ENCODE measurements around the gene DNER.

DNER gene

DNA sequence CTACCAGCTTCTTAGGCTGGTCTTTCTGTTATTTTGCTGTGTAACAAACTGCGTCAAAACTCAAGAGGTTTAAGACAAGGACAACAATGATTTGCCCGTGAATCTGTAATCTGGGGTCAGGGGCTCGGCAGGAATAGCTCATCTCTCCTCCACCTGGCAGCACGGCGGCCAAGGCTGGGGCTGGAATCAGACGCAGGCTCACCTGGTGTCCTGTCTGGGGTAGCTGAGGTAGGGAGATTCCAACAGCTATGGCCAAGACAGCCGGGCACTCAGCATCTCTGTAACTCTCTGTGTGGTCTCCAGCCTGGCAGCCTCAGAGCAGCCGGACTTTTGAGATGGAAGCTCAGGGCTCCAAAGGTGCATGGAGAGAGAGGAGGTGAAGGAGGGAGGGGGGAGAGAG lies 42.3 kb downstream of the DNER start:
- no peak for DNase-seq (ENCODE audit: low read depth in 2 of 2)

DNA sequence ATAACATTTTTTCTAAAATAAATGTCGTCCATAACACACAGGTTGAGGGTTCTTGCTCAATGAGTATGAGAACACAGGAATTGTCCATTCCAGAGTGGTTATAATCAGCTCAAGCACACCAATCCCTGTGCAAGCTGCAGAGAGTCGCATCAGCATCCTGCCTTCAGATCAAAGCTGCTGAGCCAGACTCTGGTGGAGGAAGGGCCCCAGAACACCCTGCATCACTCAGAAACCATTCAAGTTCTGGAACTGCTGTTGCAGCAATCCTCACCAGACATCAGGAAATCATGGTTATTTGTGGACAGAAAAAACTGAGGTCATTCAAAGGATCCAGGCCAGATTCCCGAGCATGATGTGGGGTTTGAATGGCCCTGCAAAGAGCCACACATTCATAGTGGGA lies 44.5 kb downstream of the DNER start:
- DNase-seq (ENCODE audit: low read depth in 2 of 2), result no peak

- no peak for DNase-seq (ENCODE audit: low read depth in 2 of 2)
Observed at GRCh38 chr2:229666811-229667210, 47.5 kb downstream of the DNER start.

GRCh38 chr2:229665158-229665557 lies 49.2 kb downstream of the DNER start:
- no peak for DNase-seq (ENCODE audit: low read depth in 2 of 2)

GRCh38 chr2:229661478-229661877 lies 52.9 kb downstream of the DNER start:
- DNase-seq (ENCODE audit: low read depth in 2 of 2), result no peak

DNA sequence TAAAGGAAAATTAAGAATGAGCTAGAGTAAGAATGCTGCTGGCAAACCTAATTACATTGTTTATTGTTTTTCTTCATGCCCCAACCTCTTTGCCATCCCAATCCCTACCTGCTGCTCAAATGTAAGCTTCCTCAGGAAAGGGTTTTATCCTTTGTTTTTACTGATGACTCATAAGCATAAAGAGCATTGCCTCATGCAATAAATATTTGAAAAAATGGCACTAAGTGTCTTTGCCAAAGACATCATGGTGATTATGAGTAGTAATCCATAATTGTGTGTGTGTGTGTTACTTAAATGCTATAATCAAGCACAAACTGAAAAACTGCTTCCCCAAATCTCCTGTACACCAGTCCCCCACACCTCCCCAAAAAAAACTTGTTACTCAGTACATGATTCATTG lies 53.4 kb downstream of the DNER start:
- no peak for DNase-seq (ENCODE audit: low read depth in 2 of 2)

GRCh38 chr2:229660391-229660790 lies 54.0 kb downstream of the DNER start:
- DNase-seq (ENCODE audit: low read depth in 2 of 2), result no peak

- no peak for DNase-seq (ENCODE audit: low read depth in 2 of 2)
Observed at GRCh38 chr2:229658004-229658403, 56.4 kb downstream of the DNER start.

- no peak for DNase-seq (ENCODE audit: low read depth in 2 of 2)
Observed at GRCh38 chr2:229654437-229654836, 59.9 kb downstream of the DNER start.

DNA sequence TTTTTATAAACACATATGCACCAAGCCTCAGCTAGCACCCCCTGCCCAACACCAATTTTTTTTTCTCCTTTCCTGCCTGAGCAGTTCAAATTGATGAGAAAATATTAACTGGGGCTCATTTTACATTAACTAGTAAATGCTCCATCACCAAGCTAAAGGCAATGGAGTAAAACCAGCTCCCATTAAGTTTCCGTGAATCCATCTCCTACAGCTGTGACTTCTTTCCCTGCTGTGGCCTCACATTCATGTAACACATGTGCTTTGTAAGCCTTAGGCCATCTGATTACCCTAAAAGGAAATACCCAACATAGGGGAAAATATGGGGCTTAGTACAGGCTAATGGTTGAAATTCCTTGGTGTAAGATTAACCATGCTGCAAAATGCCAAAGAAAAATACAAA lies 60.8 kb downstream of the DNER start:
- no peak for DNase-seq (ENCODE audit: low read depth in 2 of 2)

DNA sequence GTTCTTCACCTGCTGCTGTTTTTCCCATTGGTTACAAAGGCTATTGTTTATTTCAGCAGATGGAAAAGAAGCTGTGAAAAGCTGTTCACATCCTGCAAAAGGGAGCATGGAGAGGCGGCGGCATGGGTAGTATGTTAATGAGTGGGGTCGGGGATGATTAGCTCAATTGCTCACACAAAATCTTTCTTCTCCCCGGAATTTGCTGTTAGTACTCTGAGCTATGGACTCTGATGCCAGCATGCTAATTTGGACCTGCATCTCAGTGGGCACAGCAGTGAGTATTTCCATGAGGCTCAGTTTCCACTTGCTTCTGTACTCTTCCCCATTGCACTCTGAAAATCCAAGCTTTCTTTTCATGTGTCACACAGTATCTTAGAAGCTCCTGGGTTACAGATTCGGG lies 61.6 kb downstream of the DNER start:
- DNase-seq (ENCODE audit: low read depth in 2 of 2), result no peak

DNA sequence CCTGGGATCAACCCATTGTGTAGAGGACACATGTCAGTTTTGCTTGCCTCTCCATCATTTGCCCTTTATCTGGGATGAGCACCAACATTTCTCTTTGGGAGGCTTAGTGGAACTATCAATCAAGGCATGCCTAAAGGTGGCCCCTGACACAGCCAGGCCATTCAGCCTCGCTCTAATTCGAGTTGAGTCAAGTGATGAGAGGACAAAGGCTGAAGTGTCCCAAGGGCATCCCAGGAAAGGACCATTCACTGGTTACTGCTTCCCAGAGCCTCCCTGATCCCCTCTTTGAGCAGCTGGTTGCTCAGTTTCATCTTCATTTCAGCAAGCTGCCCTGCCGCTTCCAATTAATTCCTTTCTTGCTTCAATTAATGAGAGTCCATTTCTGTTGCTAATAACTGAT lies 63.5 kb downstream of the DNER start:
- DNase-seq (ENCODE audit: low read depth in 2 of 2), result no peak

GRCh38 chr2:229650059-229650458 lies 64.3 kb downstream of the DNER start:
- no peak for DNase-seq (ENCODE audit: low read depth in 2 of 2)

- no peak for DNase-seq (ENCODE audit: low read depth in 2 of 2)
Observed at GRCh38 chr2:229646186-229646723, 68.1 kb downstream of the DNER start.

- no peak for DNase-seq (ENCODE audit: low read depth in 2 of 2)
Observed at GRCh38 chr2:229642371-229642770, 72.0 kb downstream of the DNER start.

GRCh38 chr2:229641676-229642075 lies 72.7 kb downstream of the DNER start:
- DNase-seq (ENCODE audit: low read depth in 2 of 2), result no peak

- DNase-seq (ENCODE audit: low read depth in 2 of 2), result no peak
Observed at GRCh38 chr2:229640636-229641035, 73.7 kb downstream of the DNER start.

- DNase-seq (ENCODE audit: low read depth in 2 of 2), result no peak
Observed at GRCh38 chr2:229636571-229636970, 77.8 kb downstream of the DNER start.

DNA sequence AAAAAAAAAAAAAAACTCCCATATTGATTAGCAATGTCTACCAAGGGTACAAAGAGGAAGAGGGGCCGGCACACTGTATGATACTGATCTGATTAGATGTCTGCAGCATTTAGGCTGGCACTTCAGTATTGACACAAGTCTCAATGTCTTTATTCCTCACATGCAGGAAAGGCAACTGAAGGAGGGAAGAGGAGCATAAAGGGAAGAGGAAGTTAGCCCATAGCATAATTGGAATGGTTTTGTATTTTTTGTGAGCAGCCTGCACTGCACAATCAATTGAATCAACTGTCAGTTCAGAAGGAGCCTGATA lies 79.0 kb downstream of the DNER start:
- DNase-seq (ENCODE audit: low read depth in 2 of 2), result no peak

- no peak for DNase-seq (ENCODE audit: low read depth in 2 of 2)
Observed at GRCh38 chr2:229634601-229635370, 79.6 kb downstream of the DNER start.

GRCh38 chr2:229633556-229633955 lies 80.8 kb downstream of the DNER start:
- no peak for DNase-seq (ENCODE audit: low read depth in 2 of 2)

DNA sequence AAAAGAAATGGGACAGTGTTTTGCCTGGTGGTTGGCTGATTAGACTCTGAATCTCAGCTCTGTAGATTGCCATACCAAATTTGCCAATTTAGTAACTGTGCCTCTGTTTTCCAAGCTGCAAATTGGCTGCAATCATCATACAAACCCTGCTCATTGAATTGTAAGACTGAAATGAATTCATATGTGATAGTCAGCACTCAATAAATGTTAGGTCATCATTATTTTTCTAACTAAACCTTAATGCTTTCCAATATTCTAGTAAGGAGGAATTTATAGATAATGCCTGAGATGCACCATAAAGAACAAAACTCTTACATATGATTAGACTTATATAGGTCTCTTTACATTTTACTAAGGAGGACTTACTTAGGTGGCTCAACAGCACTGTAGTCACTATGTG lies 85.3 kb downstream of the DNER start:
- no peak for DNase-seq (ENCODE audit: low read depth in 2 of 2)

GRCh38 chr2:229627728-229628127 lies 86.6 kb downstream of the DNER start:
- DNase-seq (ENCODE audit: low read depth in 2 of 2), result no peak

All from activated CD4-positive, alpha-beta T cell treated with anti-CD3 and anti-CD28 coated beads for 24 hours (primary cell).